Measurements from ENCODE around the gene MOGAT1. TPM values are rescaled to one million over a fixed set of nuclear protein-coding genes. Genes with fewer than 3 reads are reported as not detected.

MOGAT1 gene
- total and polyA plus RNA-seq, 2 of the 13 experiments (the other 11 are each of a cell fraction or from before 2014, with no cell fraction given) = 0.98 to 4.3 TPM

GRCh38 chr2:222655787-222656525 is 15.5 kb upstream of the MOGAT1 start, which contains the start of gene FARSB (continued):
- TF ChIP-seq HHEX (CRISPR knock-in tag; IDR thresholded peaks at IDR 0.05) (no peak), ELK4 (CRISPR knock-in tag; IDR thresholded peaks at IDR 0.05; ENCODE audit: borderline replicate concordance) (no peak), ZNF570 (CRISPR knock-in tag; IDR thresholded peaks at IDR 0.05; ENCODE audit: borderline replicate concordance) (no peak), FOXC1 (CRISPR knock-in tag; IDR thresholded peaks at IDR 0.05; ENCODE audit: borderline replicate concordance) (peak; percentile 92), U2AF1 (optimal IDR thresholded peaks at IDR 0.05; ENCODE audit: low read depth, low read length) (no peak), HNF4A (CRISPR knock-in tag; IDR thresholded peaks at IDR 0.05) (no peak), ZSCAN30 (CRISPR knock-in tag; IDR thresholded peaks at IDR 0.05) (no peak), CCDC6 (CRISPR knock-in tag; IDR thresholded peaks at IDR 0.05) (no peak; the same call in 1 of the 2 replicates), FOSL2 (CRISPR knock-in tag; IDR thresholded peaks at IDR 0.05) (peak; percentile 40; the same call in 1 of the 2 replicates), SOX5 (CRISPR knock-in tag; IDR thresholded peaks at IDR 0.05; ENCODE audit: borderline replicate concordance) (peak; percentile 18; the same call in 1 of the 2 replicates), CBX5 (CRISPR knock-in tag; IDR thresholded peaks at IDR 0.05; ENCODE audit: borderline replicate concordance) (peak; percentile 76; the same call in 1 of the 2 replicates), KLF13 (CRISPR knock-in tag; IDR thresholded peaks at IDR 0.05) (no peak), SMC3 (IDR thresholded peaks at IDR 0.05; ENCODE audit: low read length) (no peak), ZNF557 (CRISPR knock-in tag; IDR thresholded peaks at IDR 0.05) (peak; percentile 65; the same call in 1 of the 2 replicates), ZNF10 (CRISPR knock-in tag; IDR thresholded peaks at IDR 0.05; ENCODE audit: borderline replicate concordance, low read depth) (no peak), PCBP1 (IDR thresholded peaks at IDR 0.05; ENCODE audit: borderline replicate concordance, low read depth, low read length) (0 out of 2 replicates have a peak, but pooled peaks have one; percentile 73), ZBTB49 (CRISPR knock-in tag; IDR thresholded peaks at IDR 0.05; ENCODE audit: borderline replicate concordance) (no peak), MXD3 (CRISPR knock-in tag; IDR thresholded peaks at IDR 0.05) (peak; percentile 77; the same call in 1 of the 2 replicates), NFKBIZ (CRISPR knock-in tag; IDR thresholded peaks at IDR 0.05) (no peak), ZNF512B (CRISPR knock-in tag; IDR thresholded peaks at IDR 0.05; ENCODE audit: borderline replicate concordance) (peak; percentile 14; the same call in 1 of the 2 replicates), SMAD3 (CRISPR knock-in tag; IDR thresholded peaks at IDR 0.05) (peak; percentile 40; the same call in 1 of the 2 replicates), MBD4 (IDR thresholded peaks at IDR 0.05; ENCODE audit: borderline replicate concordance, low read length) (no peak), ZNF674 (CRISPR knock-in tag; IDR thresholded peaks at IDR 0.05; ENCODE audit: low read depth) (no peak), ZFX (CRISPR knock-in tag; IDR thresholded peaks at IDR 0.05; ENCODE audit: low read depth) (peak; percentile 99)

All from HepG2 (cell line).